Testis (tissue), 2 donors: Measurements from ENCODE around the gene CAPRIN1.

ENCODE experiments used
- CTCF ChIP-seq, 3 experiments: fragments of 450-650 bp in 2 of 3; fragments of 200-600 bp in 1 of 3; sonication (generic) in 1 of 3; IDR thresholded peaks; one replicate each; pipeline ENCODE4 v1.5.1; 2016 to 2019; ENCODE audit warnings: antibody characterized with exemption in 3 of 3, mild to moderate bottlenecking in 2 of 3, moderate library complexity in 1 of 3
- POLR2A ChIP-seq: fragments of 450-650 bp; IDR thresholded peaks from one replicate; pipeline ENCODE4 v1.6.1; 2017; ENCODE audit warnings: antibody characterized with exemption, mild to moderate bottlenecking, moderate library complexity

GRCh38 chr11:34004236-34004635 is 47.3 kb upstream of the CAPRIN1 start:
- TF ChIP-seq CTCF (IDR thresholded peaks at IDR 0.05) (no peak), POLR2A (no peak)
